CD4-positive, alpha-beta T cell treated with Interferon alpha-2 for 1 hour (primary cell): ENCODE measurements around the gene NCAPG.
A peak's percentile ranks its signal among the peaks of the same experiment; 100 is the strongest.
"Not testable (repeated sequence)": the region's sequence is repeated elsewhere in the genome, so short reads cannot be mapped to it uniquely, and the experiment has no call there.

Source experiments
- DNase-seq, 2 donors: peaks; one replicate each; pipeline ENCODE4 v3.0.0-alpha.2; 2020 to 2022

The NCAPG gene

GRCh38 chr4:17788956-17789355, 21.8 kb upstream of the NCAPG start:
- no peak for DNase-seq

- no peak for DNase-seq
These were observed 16.0 kb upstream of the NCAPG start for GRCh38 chr4:17794730-17795129.

- DNase-seq = no peak
These were observed 13.0 kb upstream of the NCAPG start for GRCh38 chr4:17797808-17798207.

- no peak for DNase-seq
These were observed 5.1 kb upstream of the NCAPG start for GRCh38 chr4:17805580-17806155.

- DNase-seq = no peak
These were observed 3.3 kb upstream of the NCAPG start for GRCh38 chr4:17807446-17807845.

- peak in 1 of 2 donors; percentile 30 for DNase-seq
These were observed 1.1 kb upstream of the NCAPG start for GRCh38 chr4:17809667-17810066.

GRCh38 chr4:17811078-17811603, 362 bp downstream of the NCAPG start:
- DNase-seq = no peak

- DNase-seq = no peak
These were observed 1.3 kb downstream of the NCAPG start for GRCh38 chr4:17812125-17812524.

- DNase-seq = no peak
These were observed 2.0 kb downstream of the NCAPG start for GRCh38 chr4:17812801-17813200.

GRCh38 chr4:17814140-17814539, 3.4 kb downstream of the NCAPG start:
- peak in 1 of 2 donors; percentile 26 for DNase-seq

- DNase-seq = no peak
These were observed 5.4 kb downstream of the NCAPG start for GRCh38 chr4:17816142-17816541.

GRCh38 chr4:17817027-17817426, 6.2 kb downstream of the NCAPG start:
- DNase-seq = peak in 1 of 2 donors; percentile 70

- no peak for DNase-seq
These were observed 13.3 kb downstream of the NCAPG start for GRCh38 chr4:17823871-17824669.

- DNase-seq = no peak
These were observed 35.5 kb downstream of the NCAPG start for GRCh38 chr4:17846266-17846665.

- DNase-seq = not testable (repeated sequence)
These were observed 39.5 kb downstream of the NCAPG start for GRCh38 chr4:17850295-17850694.

- no peak for DNase-seq
These were observed 41.2 kb downstream of the NCAPG start for GRCh38 chr4:17851959-17852358.

- no peak for DNase-seq
These were observed 43.3 kb downstream of the NCAPG start for GRCh38 chr4:17854036-17854435.

- no peak for DNase-seq
These were observed 49.1 kb downstream of the NCAPG start for GRCh38 chr4:17859793-17860406.

GRCh38 chr4:17861906-17862305, 51.1 kb downstream of the NCAPG start:
- DNase-seq = not testable (repeated sequence)

GRCh38 chr4:17865866-17866363, 55.1 kb downstream of the NCAPG start:
- DNase-seq = no peak

GRCh38 chr4:17866810-17867209, 56.0 kb downstream of the NCAPG start:
- DNase-seq = no peak

GRCh38 chr4:17867276-17867675, 56.5 kb downstream of the NCAPG start:
- no peak for DNase-seq

GRCh38 chr4:17869327-17869726, 58.5 kb downstream of the NCAPG start:
- DNase-seq = no peak
